Bronchial epithelial cell (primary cell): ENCODE measurements around the gene OTOA. TPM values are rescaled to one million over a fixed set of nuclear protein-coding genes. Genes with fewer than 3 reads are reported as not detected.
A peak's percentile ranks its signal among the peaks of the same experiment; 100 is the strongest.
"Not testable (repeated sequence)": the region's sequence is repeated elsewhere in the genome, so short reads cannot be mapped to it uniquely, and the experiment has no call there.

Source experiments
- DNase-seq: peaks from one replicate; pipeline ENCODE4 v3.0.0-alpha.2; 2010; ENCODE audit warnings: low read depth
- FAIRE-seq: peaks from 2 replicates; lab custom pipeline; 2011; peaks lifted over from hg19 to GRCh38; lab: Jason Lieb, UNC
- H3K27me3 ChIP-seq: 2 replicates; pipeline ENCODE4 v1.5.1; 2011; ENCODE audit warnings: low read length; ENCODE audit not compliant: control insufficient read depth, insufficient read depth
- H3K36me3 ChIP-seq: 2 replicates; pipeline ENCODE4 v1.5.1; 2011; ENCODE audit warnings: low read length; ENCODE audit not compliant: control insufficient read depth, insufficient read depth
- H3K4me3 ChIP-seq: 2 replicates; pipeline ENCODE4 v1.5.1; 2011; ENCODE audit warnings: mild to moderate bottlenecking, low read depth, low read length, control low read depth
- total RNA-seq: library from RNA; depleted of rRNA; stranded (reverse); fragments of >200 nt; gene quantifications from 2 replicates; pipeline ENCODE4 v1.2.1, GENCODE V29; 2014
- TF ChIP-seq, protein P1 (sequence below): IDR thresholded peaks from 2 replicates; pipeline ENCODE4 v1.5.1; 2011; ENCODE audit warnings: mild to moderate bottlenecking, moderate library complexity, low read length, control low read depth, inconsistent platforms; ENCODE audit not compliant: insufficient read depth, severe bottlenecking

OTOA gene
- total RNA-seq, 1 donor from 2014 or later, result not detected

DNA sequence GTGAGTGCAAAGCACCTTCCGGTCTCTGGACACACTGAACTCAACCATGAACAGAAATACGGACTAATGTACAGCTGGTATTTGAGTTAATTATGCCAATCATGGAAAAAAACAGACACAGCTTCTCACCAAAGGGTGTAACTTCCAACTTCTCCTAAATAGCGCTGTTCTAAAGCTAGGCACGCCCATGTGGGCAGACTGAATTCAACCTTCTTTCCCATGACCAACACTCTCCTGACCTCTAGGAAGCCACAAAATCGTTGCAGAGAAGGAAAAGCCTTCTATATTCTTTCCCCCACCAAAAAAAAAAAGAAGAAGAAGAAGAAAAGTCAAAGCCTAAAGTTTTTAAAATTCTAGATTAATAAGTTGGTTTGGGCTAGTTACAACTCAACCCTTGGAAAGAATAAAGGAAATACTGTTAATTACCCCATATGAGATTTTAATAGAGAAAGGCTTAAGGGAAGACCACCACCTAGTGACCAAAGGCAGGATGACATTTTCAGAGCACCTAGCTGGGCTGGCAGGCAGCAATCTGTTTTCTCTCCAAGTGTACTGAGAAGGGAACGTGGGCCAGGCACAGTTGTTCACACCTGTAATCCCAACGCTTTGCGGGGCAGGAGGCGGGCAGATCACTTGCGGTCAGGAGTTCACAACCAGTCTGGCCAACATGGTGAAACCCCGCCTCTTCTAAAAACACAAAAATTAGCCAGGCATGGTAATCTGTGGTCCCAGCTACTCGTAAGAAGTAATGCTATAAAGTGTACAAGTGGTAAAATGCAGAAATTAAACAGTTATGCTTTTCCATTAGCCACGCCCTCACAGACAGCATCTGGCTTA is 138.0 kb downstream of the OTOA start:
- not testable (repeated sequence) for FAIRE-seq, H3K27me3 ChIP-seq, H3K36me3 ChIP-seq, H3K4me3 ChIP-seq
- TF ChIP-seq, protein P1, sequence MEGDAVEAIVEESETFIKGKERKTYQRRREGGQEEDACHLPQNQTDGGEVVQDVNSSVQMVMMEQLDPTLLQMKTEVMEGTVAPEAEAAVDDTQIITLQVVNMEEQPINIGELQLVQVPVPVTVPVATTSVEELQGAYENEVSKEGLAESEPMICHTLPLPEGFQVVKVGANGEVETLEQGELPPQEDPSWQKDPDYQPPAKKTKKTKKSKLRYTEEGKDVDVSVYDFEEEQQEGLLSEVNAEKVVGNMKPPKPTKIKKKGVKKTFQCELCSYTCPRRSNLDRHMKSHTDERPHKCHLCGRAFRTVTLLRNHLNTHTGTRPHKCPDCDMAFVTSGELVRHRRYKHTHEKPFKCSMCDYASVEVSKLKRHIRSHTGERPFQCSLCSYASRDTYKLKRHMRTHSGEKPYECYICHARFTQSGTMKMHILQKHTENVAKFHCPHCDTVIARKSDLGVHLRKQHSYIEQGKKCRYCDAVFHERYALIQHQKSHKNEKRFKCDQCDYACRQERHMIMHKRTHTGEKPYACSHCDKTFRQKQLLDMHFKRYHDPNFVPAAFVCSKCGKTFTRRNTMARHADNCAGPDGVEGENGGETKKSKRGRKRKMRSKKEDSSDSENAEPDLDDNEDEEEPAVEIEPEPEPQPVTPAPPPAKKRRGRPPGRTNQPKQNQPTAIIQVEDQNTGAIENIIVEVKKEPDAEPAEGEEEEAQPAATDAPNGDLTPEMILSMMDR, result peak; percentile 56
- peak; percentile 53 for DNase-seq

DNA sequence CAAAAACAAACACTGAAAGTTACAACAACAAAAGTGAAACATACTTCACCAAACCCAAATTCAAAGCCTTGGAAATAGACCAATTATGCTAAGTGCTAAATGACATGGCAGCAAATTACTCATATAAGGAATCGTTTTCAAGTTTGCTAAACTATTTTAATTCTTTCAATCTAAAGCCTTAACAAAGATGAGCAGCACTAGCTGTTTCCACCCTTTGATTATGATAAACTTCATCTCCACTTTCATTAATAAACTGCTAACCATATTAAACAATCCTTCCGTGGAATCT is 138.6 kb downstream of the OTOA start:
- H3K4me3 ChIP-seq, H3K36me3 ChIP-seq, H3K27me3 ChIP-seq, FAIRE-seq, DNase-seq: not testable (repeated sequence)

Other genes starting within 250 kb of the OTOA start
- 181 and 225 TPM in 2 replicates for gene METTL9, start 64.4 kb upstream of the OTOA start, total RNA-seq
- gene IGSF6, start 11.4 kb upstream of the OTOA start, total RNA-seq, result 0.26 and 0.38 TPM in 2 replicates
- gene NPIPB4, start 193.8 kb downstream of the OTOA start, total RNA-seq, result 22.9 and 27.1 TPM in 2 replicates